PC-3 (cell line): Measurements from ENCODE around the gene LMO7.
"Not testable (repeated sequence)": the region's sequence is repeated elsewhere in the genome, so short reads cannot be mapped to it uniquely, and the experiment has no call there.

ENCODE experiments used
- CTCF ChIP-seq: fragments of 300-600 bp; sonication (generic); conservative IDR thresholded peaks from 2 replicates; pipeline ENCODE4 v1.5.1; 2017; ENCODE audit warnings: antibody characterized with exemption, low read depth, mild to moderate bottlenecking, low read length
- EZH2 ChIP-seq: fragments of 300-600 bp; sonication (generic); IDR thresholded peaks from one replicate; pipeline ENCODE4 v1.6.1; 2017; ENCODE audit warnings: antibody characterized with exemption, mild to moderate bottlenecking, low read length; ENCODE audit not compliant: unreplicated experiment
- EZH2phosphoT487 ChIP-seq: fragments of 300-600 bp; sonication (generic); IDR thresholded peaks from 2 replicates; pipeline ENCODE4 v1.6.1; 2018; ENCODE audit warnings: mild to moderate bottlenecking, antibody characterized with exemption, low read length, borderline replicate concordance

- TF ChIP-seq CTCF, result peak; percentile 71
- not testable (repeated sequence) for TF ChIP-seq EZH2, EZH2phosphoT487
Measured at GRCh38 chr13:75695908-75696307, 59.8 kb downstream of the LMO7 start.
